DMS53 treated with DMSO at 0.1 percent for 48 hours (cell line): ENCODE data around the gene VCL.
"Not testable (repeated sequence)": the region's sequence is repeated elsewhere in the genome, so short reads cannot be mapped to it uniquely, and the experiment has no call there.

Experiments
- DNase-seq: peaks from one replicate; lab custom pipeline; 2025; ENCODE audit not compliant: unreplicated experiment; lab: John Stamatoyannopoulos, UW

VCL gene

DNA sequence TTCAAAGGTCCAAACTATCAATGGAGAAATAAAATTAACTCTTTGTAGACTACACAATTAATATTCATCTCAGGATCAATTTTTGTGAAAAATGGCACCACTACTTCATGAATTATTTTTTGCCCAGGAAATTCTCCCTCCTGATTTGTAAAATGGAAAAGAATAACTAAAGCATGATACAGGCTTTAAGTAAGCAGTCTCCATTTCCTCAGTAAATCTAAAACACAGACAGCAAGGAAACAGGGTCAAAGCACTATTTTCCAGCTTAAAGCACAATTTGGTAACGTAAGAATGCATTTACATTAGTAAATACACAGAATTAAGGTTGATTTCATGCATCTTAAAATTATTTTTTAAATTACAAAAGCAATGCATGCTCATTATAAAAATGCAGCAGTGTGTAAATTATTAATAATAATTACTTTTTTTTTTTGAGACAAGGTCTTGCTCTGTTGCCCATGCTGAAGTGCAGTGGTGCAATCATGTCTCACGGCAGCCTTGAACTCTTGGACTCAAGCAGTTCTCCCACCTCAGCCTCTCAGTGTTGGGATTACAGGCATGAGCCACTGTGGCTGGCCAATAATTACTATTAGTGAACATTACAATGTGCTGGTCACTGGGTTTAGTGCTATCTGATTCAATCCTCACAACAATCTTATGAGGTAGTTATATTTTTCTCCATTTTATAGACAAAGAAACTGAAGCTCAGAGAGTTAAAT lies 26.1 kb upstream of the VCL start:
- DNase-seq: no peak

GRCh38 chr10:73973427-73973826 lies 24.5 kb upstream of the VCL start:
- no peak for DNase-seq

GRCh38 chr10:73974309-73974946 lies 23.5 kb upstream of the VCL start:
- no peak for DNase-seq

DNA sequence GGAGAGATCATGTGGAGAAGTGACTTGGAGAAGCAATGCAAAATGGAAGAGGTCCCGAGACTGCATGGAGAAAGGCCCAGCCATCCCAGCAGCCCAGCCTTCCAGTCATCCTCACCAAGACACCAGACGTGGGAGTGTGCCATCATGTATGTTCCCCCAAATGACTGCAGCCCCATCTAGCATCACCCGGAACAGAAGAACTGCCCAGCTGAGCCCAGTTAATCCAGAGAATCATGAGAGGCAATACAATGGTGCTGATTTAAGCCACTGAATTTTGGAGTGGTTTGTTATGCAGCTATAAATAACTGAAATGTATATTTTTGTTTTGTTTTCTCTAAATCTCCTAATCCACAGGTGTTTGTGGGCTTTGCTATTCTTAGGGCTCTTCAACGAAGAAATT lies 22.5 kb upstream of the VCL start:
- no peak for DNase-seq

- no peak for DNase-seq
These were observed 18.6 kb upstream of the VCL start for GRCh38 chr10:73979141-73979808.

DNA sequence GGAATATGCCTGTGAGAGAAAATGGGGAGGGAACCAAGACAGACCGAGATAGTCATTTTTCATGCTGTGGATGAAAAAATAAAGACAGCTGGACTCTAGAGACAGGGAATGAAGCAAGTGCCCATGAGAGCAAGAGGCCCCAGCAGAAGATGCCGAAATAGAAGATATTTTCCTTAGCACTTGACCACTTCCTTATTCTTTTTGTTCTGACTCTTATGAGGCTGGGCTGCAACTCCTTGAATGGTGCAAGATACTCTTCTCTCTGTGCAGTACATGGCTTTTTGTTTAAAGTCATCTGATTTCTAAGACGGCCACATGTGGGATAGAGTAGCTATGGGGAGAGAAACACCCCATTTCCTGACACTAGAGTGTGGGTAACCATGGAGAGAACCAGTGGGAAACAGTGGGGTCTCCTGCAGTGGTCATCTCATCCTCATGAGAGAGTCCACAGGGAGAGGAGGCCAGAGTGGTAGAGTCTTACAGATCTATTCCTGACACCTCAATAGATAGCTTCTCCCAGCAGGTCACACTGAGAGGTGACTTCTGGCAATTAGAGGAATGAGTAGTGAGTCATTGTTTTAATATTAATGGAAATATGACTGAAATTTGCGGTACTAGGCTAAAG lies 18.0 kb upstream of the VCL start:
- no peak for DNase-seq

- no peak for DNase-seq
These were observed 16.1 kb upstream of the VCL start for GRCh38 chr10:73981812-73982211.

GRCh38 chr10:73983096-73984047 lies 14.5 kb upstream of the VCL start:
- DNase-seq: no peak

DNA sequence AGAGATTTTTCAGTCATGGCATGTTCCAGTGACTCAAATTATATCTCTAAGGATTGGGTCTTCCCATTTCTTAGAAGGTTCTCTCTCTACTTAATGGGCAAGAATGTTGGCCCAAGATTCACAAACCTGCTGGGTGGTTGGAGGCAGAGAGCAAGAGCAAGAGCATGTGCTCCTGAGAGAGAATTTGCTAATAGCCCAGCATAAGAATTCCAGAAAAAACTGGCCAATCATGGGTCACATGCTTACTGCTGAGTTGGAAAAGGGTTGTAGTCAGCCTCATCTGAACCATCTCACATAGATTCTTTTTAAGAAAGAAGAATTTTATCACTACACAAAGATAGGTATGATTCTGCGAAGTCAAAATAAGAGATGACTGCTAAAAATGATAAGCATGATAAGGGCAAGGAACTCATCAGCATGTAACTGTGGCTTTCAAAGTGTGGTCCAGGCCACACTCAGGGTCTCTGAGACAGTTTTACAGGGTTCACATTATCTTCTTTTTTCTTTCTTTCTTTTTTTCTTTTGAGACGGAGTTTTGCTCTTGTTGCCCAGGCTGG lies 8.2 kb upstream of the VCL start:
- DNase-seq: no peak

GRCh38 chr10:73991203-73991883 lies 6.6 kb upstream of the VCL start:
- no peak for DNase-seq

GRCh38 chr10:73991884-73992245 lies 6.1 kb upstream of the VCL start:
- no peak for DNase-seq

DNA sequence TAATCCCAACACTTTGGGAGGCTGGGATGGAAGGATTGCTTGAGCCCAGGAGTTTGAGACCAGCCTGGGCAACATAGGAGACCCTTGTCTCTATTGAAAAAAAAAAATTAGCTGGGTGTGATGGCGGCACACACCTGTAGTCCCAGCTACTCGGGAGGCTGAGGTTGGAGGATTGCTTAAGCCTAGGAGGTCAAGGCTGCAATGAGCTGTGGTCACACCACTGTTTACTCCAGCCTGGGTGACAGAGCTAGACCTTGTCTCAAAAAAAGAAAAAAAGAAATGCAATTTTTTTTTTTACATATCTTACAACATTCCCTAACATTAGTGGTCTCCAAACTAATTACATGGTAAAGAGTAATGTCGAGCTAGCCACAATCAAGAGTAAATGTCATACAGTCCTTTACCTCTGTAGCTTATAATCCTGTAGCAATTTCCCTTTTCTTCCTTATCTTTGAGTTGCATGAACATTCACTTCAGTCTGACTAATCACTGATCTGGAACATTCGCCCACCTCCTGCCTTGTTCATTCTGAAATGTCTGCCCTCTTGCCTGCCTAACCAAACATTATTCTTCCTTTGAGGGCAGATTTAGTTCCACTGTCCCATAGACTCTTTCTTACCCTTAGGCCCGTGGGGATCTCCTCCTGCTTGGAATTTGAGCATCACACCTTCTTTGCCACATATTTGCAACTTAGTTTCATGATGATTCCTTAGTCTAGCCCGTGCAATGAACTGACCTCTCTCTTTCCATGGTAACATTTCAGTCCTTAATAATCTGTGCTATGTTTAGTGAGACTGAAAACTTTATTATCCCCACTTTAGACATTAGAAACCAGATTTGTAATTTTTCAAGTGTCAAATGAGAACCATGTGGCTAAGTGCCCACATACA lies 4.8 kb upstream of the VCL start:
- no peak for DNase-seq

DNA sequence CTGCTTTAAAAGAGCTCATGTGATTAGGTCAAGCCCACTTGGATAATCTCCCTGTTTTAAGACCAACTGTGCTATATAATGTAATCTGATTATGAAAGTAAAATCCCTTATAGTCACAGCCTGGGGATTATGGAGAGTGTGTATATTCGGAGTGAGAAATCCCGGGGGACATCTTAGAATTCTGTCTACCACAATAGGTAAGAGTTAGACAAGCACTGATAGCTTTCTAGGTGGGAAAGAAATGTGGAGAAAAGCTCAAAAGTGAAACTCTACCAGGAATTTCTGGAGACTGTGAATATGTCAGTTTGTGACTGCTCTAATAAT lies 2.9 kb upstream of the VCL start:
- DNase-seq: no peak

DNA sequence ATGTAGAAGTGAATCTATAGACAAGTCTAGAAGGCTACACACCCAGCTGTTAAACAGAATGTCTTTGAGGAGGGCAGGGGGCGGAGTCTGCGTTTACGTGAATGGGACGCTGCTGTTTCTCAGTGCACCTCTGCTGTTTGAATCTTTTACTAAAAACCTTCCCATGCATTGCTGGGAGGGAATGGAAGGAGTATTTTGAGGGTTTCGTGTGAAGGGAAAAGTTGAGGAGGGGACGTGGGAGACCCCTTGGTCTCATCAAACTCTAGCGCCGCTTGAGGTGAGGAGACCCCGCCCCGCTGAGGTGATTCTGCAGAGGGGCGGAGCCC lies 492 bp upstream of the VCL start:
- peak; percentile 92 for DNase-seq

GRCh38 chr10:73998623-73998928 lies 660 bp downstream of the VCL start:
- DNase-seq: no peak

- DNase-seq: no peak
These were observed 1.2 kb downstream of the VCL start for GRCh38 chr10:73998929-73999691.

GRCh38 chr10:73999703-74000102 lies 1.8 kb downstream of the VCL start:
- DNase-seq: no peak

DNA sequence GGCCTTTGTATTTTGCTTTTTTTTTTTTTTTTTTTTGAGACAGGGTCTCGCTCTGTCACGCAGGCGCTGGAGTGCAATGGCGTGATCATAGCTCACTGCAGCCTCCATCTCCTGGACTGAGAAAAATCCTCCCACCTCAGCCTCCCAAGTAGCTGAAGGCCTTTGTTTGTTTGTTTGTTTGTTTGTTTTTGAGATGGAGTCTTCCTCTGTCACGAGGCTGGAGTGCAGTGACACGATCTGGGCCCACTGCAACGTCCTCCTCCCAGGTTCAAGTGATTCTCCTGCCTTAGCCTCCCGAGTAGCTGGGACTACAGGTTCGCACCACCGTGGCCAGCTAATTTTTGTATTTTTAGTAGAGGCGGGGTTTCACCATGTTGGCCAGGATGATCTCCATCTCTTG lies 2.3 kb downstream of the VCL start:
- not testable (repeated sequence) for DNase-seq
